Measurements from ENCODE around the gene ADAM10. TPM values are rescaled to one million over a fixed set of nuclear protein-coding genes. Genes with fewer than 3 reads are reported as not detected.

The ADAM10 gene
- total RNA-seq, 1 donor from 2014 or later: 147 TPM

DNA sequence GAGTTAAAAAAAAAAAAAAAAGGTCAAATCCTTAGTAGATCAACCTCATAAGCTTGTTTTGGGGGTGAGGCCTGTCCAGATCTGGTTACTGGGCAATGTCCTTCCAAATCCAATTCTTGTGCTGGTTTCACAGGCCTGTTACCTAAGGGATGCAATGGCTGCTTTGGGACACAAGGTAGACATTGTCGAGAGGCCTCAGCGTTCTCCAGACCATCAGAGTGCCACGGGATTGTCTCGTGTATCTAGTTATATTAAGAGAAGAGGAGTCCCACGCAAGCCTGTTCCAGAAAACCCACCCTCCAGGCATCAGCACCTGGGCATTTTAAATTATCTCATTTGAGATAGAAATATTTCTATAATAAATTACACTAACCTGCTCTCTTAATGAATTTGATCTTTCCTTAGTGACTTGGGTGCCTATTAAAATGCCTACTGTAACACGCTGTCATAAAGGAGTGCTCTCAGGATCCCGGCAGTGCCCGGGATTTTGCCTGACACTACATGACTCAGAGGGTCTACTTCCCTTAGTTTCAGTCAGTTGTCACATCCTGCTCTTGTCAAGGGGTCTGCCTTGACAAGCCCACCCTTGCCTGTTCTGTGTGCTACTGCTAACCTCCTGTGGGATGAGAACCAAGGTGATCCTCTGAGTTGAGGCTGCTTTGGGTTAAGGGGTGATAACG lies 201.7 kb downstream of the ADAM10 start:
- no peak for DNase-seq (ENCODE audit: low spot score)

GRCh38 chr15:58546635-58547627 lies 202.6 kb downstream of the ADAM10 start:
- no peaks in the 10 kb centered on the region for H3K27me3 Mint-ChIP-seq (ENCODE audit: low read depth)
- no peak for DNase-seq (ENCODE audit: low spot score)
- no peaks in the 10 kb centered on the region for H3K36me3 Mint-ChIP-seq (ENCODE audit: low read depth)
- peak overlapping the region; percentile 67 for H3K27ac Mint-ChIP-seq (ENCODE audit: unreplicated experiment)
- no peaks in the 10 kb centered on the region for H3K9me3 Mint-ChIP-seq (ENCODE audit: low read depth)
- TF ChIP-seq, protein P1, sequence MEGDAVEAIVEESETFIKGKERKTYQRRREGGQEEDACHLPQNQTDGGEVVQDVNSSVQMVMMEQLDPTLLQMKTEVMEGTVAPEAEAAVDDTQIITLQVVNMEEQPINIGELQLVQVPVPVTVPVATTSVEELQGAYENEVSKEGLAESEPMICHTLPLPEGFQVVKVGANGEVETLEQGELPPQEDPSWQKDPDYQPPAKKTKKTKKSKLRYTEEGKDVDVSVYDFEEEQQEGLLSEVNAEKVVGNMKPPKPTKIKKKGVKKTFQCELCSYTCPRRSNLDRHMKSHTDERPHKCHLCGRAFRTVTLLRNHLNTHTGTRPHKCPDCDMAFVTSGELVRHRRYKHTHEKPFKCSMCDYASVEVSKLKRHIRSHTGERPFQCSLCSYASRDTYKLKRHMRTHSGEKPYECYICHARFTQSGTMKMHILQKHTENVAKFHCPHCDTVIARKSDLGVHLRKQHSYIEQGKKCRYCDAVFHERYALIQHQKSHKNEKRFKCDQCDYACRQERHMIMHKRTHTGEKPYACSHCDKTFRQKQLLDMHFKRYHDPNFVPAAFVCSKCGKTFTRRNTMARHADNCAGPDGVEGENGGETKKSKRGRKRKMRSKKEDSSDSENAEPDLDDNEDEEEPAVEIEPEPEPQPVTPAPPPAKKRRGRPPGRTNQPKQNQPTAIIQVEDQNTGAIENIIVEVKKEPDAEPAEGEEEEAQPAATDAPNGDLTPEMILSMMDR (IDR thresholded peaks at IDR 0.05): no peak
- H3K4me1 Mint-ChIP-seq (ENCODE audit: low read depth): peaks cover 51% of the 10 kb centered on the region
- H3K4me3 Mint-ChIP-seq (ENCODE audit: unreplicated experiment): no peak overlapping the region

More for the DNA sequence above, 201.7 kb downstream of the ADAM10 start:
- H3K36me3 Mint-ChIP-seq (ENCODE audit: low read depth): no peaks in the 10 kb centered on the region
- H3K9me3 Mint-ChIP-seq (ENCODE audit: low read depth): no peaks in the 10 kb centered on the region
- TF ChIP-seq, protein P1 (IDR thresholded peaks at IDR 0.05): no peak
- H3K27me3 Mint-ChIP-seq (ENCODE audit: low read depth): no peaks in the 10 kb centered on the region
- no peak overlapping the region for H3K4me3 Mint-ChIP-seq (ENCODE audit: unreplicated experiment)
- H3K27ac Mint-ChIP-seq (ENCODE audit: unreplicated experiment): peak overlapping the region; percentile 67
- H3K4me1 Mint-ChIP-seq (ENCODE audit: low read depth): peaks cover 59% of the 10 kb centered on the region

- peaks cover 43% of the 10 kb centered on the region for H3K4me1 Mint-ChIP-seq (ENCODE audit: low read depth)
- H3K36me3 Mint-ChIP-seq (ENCODE audit: low read depth): no peaks in the 10 kb centered on the region
- DNase-seq (ENCODE audit: low spot score): no peak
These were observed 203.4 kb downstream of the ADAM10 start for GRCh38 chr15:58546066-58546591.

DNA sequence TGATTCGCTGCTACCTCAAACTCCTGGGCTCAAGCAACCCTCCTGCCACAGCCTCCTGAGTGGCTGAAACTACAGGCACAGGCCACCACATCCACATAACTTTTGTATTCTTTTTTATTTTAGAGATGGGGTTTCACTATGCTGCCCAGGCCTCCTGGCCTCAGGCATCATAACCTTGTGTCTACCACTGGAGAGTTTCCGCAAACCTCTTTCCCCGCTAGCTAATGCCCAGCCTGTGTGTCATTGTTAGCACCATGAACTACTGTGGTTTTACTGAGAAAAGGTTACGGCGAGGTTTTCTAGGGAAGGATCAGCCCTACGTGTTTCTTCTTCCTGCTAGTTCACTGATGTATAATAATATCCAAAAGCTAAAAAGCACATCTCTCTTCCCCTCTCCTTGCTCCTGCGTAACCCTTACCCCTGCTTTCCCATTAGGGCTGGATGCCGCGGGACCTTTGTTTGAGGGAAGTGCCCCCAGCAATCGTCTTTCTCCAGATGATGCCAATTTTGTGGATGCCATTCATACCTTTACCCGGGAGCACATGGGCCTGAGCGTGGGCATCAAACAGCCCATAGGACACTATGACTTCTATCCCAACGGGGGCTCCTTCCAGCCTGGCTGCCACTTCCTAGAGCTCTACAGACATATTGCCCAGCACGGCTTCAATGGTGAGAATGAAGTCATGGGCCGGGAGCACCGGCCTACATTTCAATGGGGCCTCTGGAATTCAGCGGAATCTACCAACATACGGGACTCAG lies 204.0 kb downstream of the ADAM10 start:
- Mint-ChIP-seq H3K9me3 (ENCODE audit: low read depth) (no peaks in the 10 kb centered on the region), H3K27ac (ENCODE audit: unreplicated experiment) (no peak overlapping the region), H3K36me3 (ENCODE audit: low read depth) (no peaks in the 10 kb centered on the region), H3K4me3 (ENCODE audit: unreplicated experiment) (no peak overlapping the region), H3K4me1 (ENCODE audit: low read depth) (peaks cover 41% of the 10 kb centered on the region), H3K27me3 (ENCODE audit: low read depth) (no peaks in the 10 kb centered on the region)
- DNase-seq (ENCODE audit: low spot score): no peak
- TF ChIP-seq, protein P1 (IDR thresholded peaks at IDR 0.05): no peak

More at GRCh38 chr15:58546066-58546591, 203.4 kb downstream of the ADAM10 start:
- Mint-ChIP-seq H3K27me3 (ENCODE audit: low read depth) (no peaks in the 10 kb centered on the region), H3K9me3 (ENCODE audit: low read depth) (no peaks in the 10 kb centered on the region), H3K4me3 (ENCODE audit: unreplicated experiment) (no peak overlapping the region), H3K27ac (ENCODE audit: unreplicated experiment) (peak overlapping the region; percentile 67)
- TF ChIP-seq, protein P1 (IDR thresholded peaks at IDR 0.05): no peak
